ENCODE results near the gene CSMD2. TPM values are rescaled to one million over a fixed set of nuclear protein-coding genes. Genes with fewer than 3 reads are reported as not detected.

Gene CSMD2
- total RNA-seq, 2 experiments from 2014 or later = not detected

DNA sequence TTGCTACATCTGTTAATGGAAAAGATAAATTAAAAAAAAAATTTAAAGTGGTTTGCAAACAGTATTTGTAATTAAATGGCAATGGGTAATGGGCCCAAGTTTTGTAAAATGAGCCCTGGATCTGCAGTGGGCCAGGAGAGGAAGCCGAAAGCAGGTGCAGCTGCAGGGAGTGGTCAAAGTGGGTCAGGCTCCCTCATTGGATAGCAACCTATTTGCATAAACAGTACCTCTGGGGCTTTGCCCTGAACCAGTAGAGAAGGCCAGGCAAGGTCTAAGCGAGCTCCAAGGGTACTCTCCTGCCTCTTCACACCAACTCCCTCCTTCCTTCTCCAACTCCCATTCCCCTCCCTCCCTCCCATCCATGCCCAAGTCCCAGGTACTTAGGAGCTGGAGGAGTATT is 162.2 kb downstream of the CSMD2 start:
- no peak for DNase-seq
- Mint-ChIP-seq H3K27me3 (peaks cover 1% of the 10 kb centered on the region), H3K4me3 (no peak overlapping the region), H3K27ac (no peak overlapping the region), H3K4me1 (ENCODE audit: low read depth) (no peaks in the 10 kb centered on the region), H3K9me3 (no peaks in the 10 kb centered on the region), H3K36me3 (ENCODE audit: low read depth) (no peaks in the 10 kb centered on the region)
- TF ChIP-seq, protein P1, sequence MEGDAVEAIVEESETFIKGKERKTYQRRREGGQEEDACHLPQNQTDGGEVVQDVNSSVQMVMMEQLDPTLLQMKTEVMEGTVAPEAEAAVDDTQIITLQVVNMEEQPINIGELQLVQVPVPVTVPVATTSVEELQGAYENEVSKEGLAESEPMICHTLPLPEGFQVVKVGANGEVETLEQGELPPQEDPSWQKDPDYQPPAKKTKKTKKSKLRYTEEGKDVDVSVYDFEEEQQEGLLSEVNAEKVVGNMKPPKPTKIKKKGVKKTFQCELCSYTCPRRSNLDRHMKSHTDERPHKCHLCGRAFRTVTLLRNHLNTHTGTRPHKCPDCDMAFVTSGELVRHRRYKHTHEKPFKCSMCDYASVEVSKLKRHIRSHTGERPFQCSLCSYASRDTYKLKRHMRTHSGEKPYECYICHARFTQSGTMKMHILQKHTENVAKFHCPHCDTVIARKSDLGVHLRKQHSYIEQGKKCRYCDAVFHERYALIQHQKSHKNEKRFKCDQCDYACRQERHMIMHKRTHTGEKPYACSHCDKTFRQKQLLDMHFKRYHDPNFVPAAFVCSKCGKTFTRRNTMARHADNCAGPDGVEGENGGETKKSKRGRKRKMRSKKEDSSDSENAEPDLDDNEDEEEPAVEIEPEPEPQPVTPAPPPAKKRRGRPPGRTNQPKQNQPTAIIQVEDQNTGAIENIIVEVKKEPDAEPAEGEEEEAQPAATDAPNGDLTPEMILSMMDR (IDR thresholded peaks at IDR 0.05) = no peak
- intact Hi-C loops (cut with micrococcal nuclease) = no loop called here
- POLR2A ChIA-PET = no interaction called here
- ATAC-seq = no peak
- CTCF ChIA-PET = interaction anchor here (1.7 kb wide), 1 partner anchor 11 kb away, joined by 4 read pairs; no protein-coding TSS in a partner anchor

DNA sequence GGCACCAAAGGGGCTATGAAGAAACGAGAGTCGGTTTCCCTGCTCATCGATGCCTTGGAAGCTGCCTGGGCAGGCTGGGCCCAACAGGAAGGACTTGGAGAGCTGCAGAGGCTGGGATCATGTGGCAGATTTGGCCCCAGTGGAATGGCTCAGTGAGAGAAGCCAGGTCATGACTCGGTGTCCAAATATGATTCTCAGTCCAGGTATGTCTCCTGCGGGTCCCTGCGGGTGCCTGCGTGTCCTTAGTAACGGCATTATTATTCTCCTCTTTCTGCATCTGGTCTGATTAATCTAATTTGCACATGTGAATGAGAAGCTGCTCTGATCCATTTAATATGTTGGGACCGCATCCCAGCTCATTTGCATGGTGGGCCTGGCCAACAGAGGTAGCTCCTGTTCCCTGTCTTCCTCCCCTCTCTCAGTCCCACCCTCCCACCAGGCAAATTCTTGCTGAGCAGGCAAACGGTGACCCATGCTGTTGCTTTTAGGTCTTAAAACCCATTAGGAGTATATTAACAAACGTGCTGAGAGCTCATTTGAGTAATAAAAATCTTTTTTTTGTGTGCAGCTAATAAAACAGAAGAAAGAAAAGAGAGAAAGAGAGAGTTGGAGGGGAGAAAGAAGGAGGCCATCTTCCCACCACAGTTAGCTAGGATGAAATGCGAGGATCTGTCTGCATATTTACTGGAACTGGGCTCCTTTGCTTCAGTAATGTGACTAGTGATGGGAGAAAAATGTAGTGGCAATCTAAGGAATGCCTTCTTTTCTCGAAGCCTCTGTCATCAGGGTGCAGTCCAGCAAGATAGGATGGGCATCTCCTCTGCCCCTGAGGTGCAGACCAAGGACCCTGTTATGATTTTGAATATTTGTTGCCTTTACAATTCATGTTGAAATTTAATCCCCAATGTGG is 167.6 kb downstream of the CSMD2 start:
- no peak overlapping the region for H3K4me3 Mint-ChIP-seq

DNA sequence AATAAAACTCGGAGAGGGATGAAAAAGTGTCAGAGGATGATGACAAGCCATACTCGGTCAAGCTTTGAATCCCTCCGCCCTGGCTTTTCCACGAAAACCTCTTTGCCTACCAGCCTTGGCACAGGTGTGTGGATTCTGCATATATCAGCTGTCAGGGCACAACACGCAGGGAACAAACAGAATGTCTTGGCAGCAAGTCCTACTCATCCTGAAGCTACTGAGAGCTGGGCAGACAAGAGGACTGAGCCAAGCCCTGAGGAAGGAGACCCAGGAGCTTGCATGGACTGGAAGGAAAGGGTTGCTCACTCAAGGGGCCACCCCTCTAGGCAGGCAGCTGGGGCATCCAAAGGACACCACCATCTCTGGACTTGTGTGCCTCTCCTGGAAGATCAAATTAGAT is 168.7 kb downstream of the CSMD2 start:
- DNase-seq = no peak

More for the DNA sequence above, 167.6 kb downstream of the CSMD2 start:
- TF ChIP-seq, protein P1 (IDR thresholded peaks at IDR 0.05) = no peak
- H3K27me3 Mint-ChIP-seq = peaks cover 2% of the 10 kb centered on the region
- H3K9me3 Mint-ChIP-seq = no peaks in the 10 kb centered on the region
- no peaks in the 10 kb centered on the region for H3K36me3 Mint-ChIP-seq (ENCODE audit: low read depth)
- ATAC-seq = no peak
- CTCF ChIA-PET = no interaction called here
- intact Hi-C loops (cut with micrococcal nuclease) = no loop called here
- no peaks in the 10 kb centered on the region for H3K4me1 Mint-ChIP-seq (ENCODE audit: low read depth)
- H3K27ac Mint-ChIP-seq = no peak overlapping the region
- DNase-seq = no peak
- POLR2A ChIA-PET = interaction anchor here (0.6 kb wide), 1 partner anchor 240 kb away, joined by 3 read pairs; no protein-coding TSS in a partner anchor

DNA sequence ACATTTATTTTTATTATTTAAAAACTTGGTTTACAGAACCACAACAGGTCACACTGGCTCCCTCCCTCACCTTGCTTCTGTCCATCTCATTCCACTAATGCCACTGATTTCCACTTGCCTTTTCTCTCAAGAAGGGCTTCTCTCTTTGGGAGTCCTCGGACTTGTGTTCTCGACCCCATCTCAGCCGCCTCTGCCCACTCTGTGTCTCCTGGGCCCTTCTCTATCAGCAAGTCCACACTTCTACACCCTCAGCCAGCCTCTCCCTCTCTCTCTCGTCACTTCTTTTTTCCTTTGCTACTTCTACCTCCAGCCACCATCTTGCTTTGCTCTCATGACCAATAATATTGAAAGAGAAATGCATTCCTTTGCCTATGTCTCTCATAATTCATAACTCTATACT is 171.7 kb downstream of the CSMD2 start:
- no peak overlapping the region for H3K4me3 Mint-ChIP-seq
- ChIA-PET CTCF (no interaction called here), POLR2A (no interaction called here)
- no peak for ATAC-seq
- no peaks in the 10 kb centered on the region for H3K4me1 Mint-ChIP-seq (ENCODE audit: low read depth)
- intact Hi-C loops (cut with micrococcal nuclease) = no loop called here
- no peak overlapping the region for H3K27ac Mint-ChIP-seq
- no peak for DNase-seq
- no peaks in the 10 kb centered on the region for H3K9me3 Mint-ChIP-seq
- peaks cover 5% of the 10 kb centered on the region for H3K27me3 Mint-ChIP-seq
- H3K36me3 Mint-ChIP-seq (ENCODE audit: low read depth) = no peaks in the 10 kb centered on the region
- TF ChIP-seq, protein P1 (IDR thresholded peaks at IDR 0.05) = no peak

More for the DNA sequence above, 168.7 kb downstream of the CSMD2 start:
- no peak overlapping the region for H3K4me3 Mint-ChIP-seq
- ChIA-PET CTCF (no interaction called here), POLR2A (no interaction called here)
- H3K9me3 Mint-ChIP-seq = no peaks in the 10 kb centered on the region
- TF ChIP-seq, protein P1 (IDR thresholded peaks at IDR 0.05) = no peak
- peaks cover 2% of the 10 kb centered on the region for H3K27me3 Mint-ChIP-seq
- H3K27ac Mint-ChIP-seq = no peak overlapping the region
- intact Hi-C loops (cut with micrococcal nuclease) = no loop called here
- no peaks in the 10 kb centered on the region for H3K36me3 Mint-ChIP-seq (ENCODE audit: low read depth)
- no peak for ATAC-seq
- no peaks in the 10 kb centered on the region for H3K4me1 Mint-ChIP-seq (ENCODE audit: low read depth)

DNA sequence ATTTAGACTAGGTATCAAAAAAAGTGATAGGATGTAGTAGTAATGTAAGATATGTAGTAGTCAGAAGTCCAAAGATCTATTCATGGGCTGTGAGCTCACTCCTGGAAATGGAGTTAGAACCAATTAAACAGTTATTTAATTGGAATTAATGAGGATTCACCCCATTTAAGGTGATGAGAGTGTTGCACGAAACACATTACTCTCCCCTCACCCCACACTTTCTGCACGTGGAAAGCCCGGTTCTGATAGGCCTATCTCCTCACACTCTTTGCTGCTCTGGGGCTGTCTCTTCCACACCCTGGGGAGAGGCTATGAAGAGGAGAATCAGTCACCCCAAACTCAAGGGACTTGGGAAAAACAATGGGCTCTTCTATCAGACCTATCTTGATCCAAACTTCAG is 174.7 kb downstream of the CSMD2 start:
- Mint-ChIP-seq H3K9me3 (no peaks in the 10 kb centered on the region), H3K4me1 (ENCODE audit: low read depth) (no peaks in the 10 kb centered on the region), H3K4me3 (no peak overlapping the region), H3K36me3 (ENCODE audit: low read depth) (no peaks in the 10 kb centered on the region), H3K27ac (no peak overlapping the region), H3K27me3 (peaks cover 9% of the 10 kb centered on the region)
- TF ChIP-seq, protein P1 (IDR thresholded peaks at IDR 0.05) = no peak
- POLR2A ChIA-PET = no interaction called here
- DNase-seq (no peak), ATAC-seq (no peak)
- intact Hi-C loops (cut with micrococcal nuclease) = no loop called here
- CTCF ChIA-PET = no interaction called here
